GM18526 (cell line): ENCODE results near the gene RXYLT1.

Source experiments
- POLR2A ChIP-seq: IDR thresholded peaks from 3 replicates; pipeline ENCODE4 v1.6.1; 2011; ENCODE audit not compliant: insufficient read length; ENCODE audit errors: extremely low read depth

The RXYLT1 gene, protein sequence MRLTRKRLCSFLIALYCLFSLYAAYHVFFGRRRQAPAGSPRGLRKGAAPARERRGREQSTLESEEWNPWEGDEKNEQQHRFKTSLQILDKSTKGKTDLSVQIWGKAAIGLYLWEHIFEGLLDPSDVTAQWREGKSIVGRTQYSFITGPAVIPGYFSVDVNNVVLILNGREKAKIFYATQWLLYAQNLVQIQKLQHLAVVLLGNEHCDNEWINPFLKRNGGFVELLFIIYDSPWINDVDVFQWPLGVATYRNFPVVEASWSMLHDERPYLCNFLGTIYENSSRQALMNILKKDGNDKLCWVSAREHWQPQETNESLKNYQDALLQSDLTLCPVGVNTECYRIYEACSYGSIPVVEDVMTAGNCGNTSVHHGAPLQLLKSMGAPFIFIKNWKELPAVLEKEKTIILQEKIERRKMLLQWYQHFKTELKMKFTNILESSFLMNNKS

DNA sequence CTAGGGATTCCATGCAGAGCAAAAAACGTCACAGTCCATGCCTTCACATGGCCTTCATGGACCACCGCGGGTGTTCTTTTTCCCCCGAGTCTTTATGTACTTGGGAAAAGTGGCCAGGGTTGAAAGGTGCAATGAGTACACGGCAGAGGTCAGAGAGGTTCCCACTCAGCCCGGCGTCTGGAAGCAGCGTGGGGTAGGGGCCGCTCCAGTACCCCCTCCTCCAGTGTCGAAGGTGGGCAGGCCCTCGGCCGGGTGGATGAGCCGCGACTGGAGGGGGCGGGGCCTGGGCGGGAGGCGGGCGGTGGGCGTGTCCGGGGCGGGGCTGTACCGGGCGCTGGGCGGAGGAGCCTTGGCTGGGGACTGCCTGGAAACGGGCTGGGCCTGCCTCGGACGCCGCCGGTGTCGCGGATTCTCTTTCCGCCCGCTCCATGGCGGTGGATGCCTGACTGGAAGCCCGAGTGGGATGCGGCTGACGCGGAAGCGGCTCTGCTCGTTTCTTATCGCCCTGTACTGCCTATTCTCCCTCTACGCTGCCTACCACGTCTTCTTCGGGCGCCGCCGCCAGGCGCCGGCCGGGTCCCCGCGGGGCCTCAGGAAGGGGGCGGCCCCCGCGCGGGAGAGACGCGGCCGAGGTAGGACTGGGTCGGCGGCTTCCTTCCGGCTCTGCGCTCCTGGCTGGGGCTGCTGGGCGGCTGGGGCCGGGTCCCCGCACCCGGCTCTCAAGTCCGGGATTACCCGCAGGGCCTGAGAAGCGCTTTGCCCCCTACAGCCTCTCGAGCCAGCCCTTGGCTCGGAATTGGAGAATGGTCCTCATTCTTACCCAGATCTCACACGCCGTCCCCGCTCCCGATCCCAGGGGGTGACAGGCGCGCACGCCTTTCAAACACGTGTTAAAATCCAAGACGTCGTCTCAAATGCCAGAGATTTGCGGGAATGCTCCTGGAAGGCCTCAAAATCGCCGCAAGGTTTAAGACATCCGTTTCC is at the start of gene RXYLT1:
Gene RXYLT1, plus strand, starts transcription at position 412 of the 984 bp plus-strand sequence. Its CDS starts 52 bp downstream, at position 464.
- TF ChIP-seq POLR2A = peak; percentile 79

- TF ChIP-seq POLR2A = no peak
Observed at GRCh38 chr12:63747553-63747952, 32.2 kb upstream of the RXYLT1 start.

- no peak for TF ChIP-seq POLR2A
Observed at GRCh38 chr12:63752283-63752682, 27.4 kb upstream of the RXYLT1 start.

- TF ChIP-seq POLR2A = no peak
Observed at GRCh38 chr12:63752841-63753240, 26.9 kb upstream of the RXYLT1 start.

GRCh38 chr12:63753743-63754142 is 26.0 kb upstream of the RXYLT1 start:
- TF ChIP-seq POLR2A = no peak

DNA sequence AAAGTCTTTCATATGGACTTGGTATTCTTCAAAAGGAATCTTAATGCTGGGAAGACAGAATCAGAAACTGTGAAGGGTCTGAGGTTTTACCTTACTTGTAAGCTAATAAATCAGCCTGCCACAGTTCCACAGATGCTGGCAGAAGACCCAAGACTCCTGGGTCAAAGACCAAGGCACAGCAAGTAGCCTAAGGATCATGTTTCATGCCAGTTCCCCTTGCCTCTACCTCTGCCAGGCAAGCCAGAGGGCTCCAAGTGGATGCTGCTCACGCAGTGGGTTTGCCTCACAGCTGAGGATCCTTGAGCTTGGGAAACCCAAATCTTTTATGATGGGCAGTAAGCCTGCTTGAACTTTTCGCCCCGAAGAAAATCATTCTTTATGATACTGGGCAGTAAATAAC is 15.2 kb upstream of the RXYLT1 start:
- no peak for TF ChIP-seq POLR2A

- no peak for TF ChIP-seq POLR2A
Observed at GRCh38 chr12:63766498-63766897, 13.2 kb upstream of the RXYLT1 start.

- no peak for TF ChIP-seq POLR2A
Observed at GRCh38 chr12:63770375-63770774, 9.3 kb upstream of the RXYLT1 start.

DNA sequence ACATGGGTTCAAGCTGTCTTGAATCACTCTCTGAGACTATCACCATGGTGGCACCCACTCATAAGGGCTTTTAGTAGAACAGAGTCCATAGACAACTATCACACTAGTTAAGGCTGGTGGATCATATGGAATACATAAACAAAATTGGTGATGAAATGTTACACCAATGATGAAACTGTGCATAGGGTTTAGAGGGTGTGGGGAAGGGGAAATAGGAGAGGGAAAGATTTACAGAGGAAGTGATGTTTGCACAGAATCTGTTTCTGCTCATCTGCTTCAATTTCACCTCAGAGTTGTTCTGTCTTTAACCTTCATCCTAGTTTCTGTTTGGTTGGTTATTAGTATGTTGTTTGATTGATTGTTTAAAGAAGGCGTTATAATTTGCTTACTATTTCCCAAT is 2.4 kb upstream of the RXYLT1 start:
- no peak for TF ChIP-seq POLR2A

DNA sequence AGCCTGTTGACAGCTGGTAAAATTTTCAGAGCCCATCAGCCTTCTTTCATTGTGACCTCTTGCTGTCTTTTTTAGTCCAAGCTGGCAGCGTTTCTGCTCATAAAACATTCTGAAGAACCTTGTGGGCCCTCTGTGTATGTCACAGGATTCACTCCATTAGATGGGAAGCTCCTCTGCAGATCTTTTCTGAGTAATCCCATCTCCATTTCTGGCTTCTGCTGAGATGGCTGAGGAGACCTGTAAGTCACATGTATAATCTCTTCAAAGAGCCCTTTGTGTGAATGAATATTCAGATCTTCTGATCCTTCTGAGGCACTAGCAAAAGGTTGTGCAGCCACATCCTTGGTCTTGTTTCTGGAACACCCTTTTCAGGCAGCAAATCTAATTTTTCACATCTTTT is 2.8 kb downstream of the RXYLT1 start:
- TF ChIP-seq POLR2A = no peak

GRCh38 chr12:63787306-63787705 is 7.6 kb downstream of the RXYLT1 start:
- no peak for TF ChIP-seq POLR2A

DNA sequence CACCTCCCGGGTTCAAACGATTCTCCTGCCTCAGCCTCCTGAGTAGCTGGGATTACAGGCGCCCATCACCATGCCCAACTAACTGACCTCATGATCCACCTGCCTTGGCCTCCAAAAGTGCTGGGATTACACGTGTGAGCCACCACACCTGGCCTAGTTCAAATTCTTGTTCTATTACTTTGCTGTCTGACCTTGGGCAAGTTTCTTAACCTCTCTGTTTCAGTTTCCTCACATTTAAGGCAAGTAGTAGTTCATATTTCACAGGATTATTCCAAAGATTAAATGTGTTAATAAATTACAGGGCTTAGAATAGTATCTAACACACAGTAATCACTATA is 10.9 kb downstream of the RXYLT1 start:
- no peak for TF ChIP-seq POLR2A

GRCh38 chr12:63792338-63792737 is 12.6 kb downstream of the RXYLT1 start:
- TF ChIP-seq POLR2A = no peak

GRCh38 chr12:63795032-63795687 is 15.5 kb downstream of the RXYLT1 start:
- no peak for TF ChIP-seq POLR2A

GRCh38 chr12:63795944-63796343 is 16.2 kb downstream of the RXYLT1 start:
- TF ChIP-seq POLR2A = no peak
